K562 (cell line): ENCODE data around the gene ADARB2. TPM values are rescaled to one million over a fixed set of nuclear protein-coding genes. Genes with fewer than 3 reads are reported as not detected.

Experiments
- ATAC-seq: fragments of 200-7000 bp; cut with Tn5 transposase; 3 replicates; pipeline ENCODE4 v1.9.1; 2020; ENCODE audit warnings: moderate library complexity
- BruUV-seq: library from RNA; stranded (reverse); fragments of 400-500 nt; replicated peaks from 2 replicates; lab custom pipeline; 2021; lab: Mats Ljungman, UMichigan
- CTCF ChIA-PET: fragments of 300-600 bp; formaldehyde crosslinking; extraction: SDS; loops from one replicate; lab custom pipeline; 2021; ENCODE audit warnings: low intra/inter-chr PET ratio; lab: Yijun Ruan, JAX
- POLR2A ChIA-PET: fragments of 300-600, 350-650 bp; sonication (Branson Sonifier 250); formaldehyde crosslinking; extraction: SDS; loops from one replicate; lab custom pipeline; 2021; ENCODE audit warnings: antibody characterized with exemption, inconsistent platforms; lab: Yijun Ruan, JAX
- DNase-seq, 4 experiments: peaks; one replicate each; pipeline versions ENCODE4 v3.0.0 to v3.0.0-alpha.2; 2011 to 2018; ENCODE audit warnings: low spot score in 3 of 4, mixed read lengths in 3 of 4; ENCODE audit errors: extremely low read depth in 1 of 4
- FAIRE-seq: peaks from 2 replicates; lab custom pipeline; 2011; peaks lifted over from hg19 to GRCh38; lab: Jason Lieb, UNC
- H2AFZ ChIP-seq: 2 replicates; pipeline ENCODE4 v1.6.0; 2011; ENCODE audit warnings: low read depth, low read length, control low read depth, inconsistent platforms
- H3K27ac ChIP-seq: fragments of 200-600 bp; 3 replicates; pipeline ENCODE4 v1.8.0; 2011; ENCODE audit warnings: low read depth, mild to moderate bottlenecking, control low read depth, inconsistent platforms, low read length, moderate library complexity, mixed read lengths; ENCODE audit errors: extremely low read depth
- H3K27me3 ChIP-seq, 2 experiments: fragments of 300-600 bp in 1 of 2; 2 replicates in 1 of 2; 3 replicates in 1 of 2; pipeline versions ENCODE4 v1.6.0 to v1.8.0; 2011; ENCODE audit warnings: inconsistent platforms in 2 of 2, low read length in 2 of 2, mild to moderate bottlenecking in 1 of 2, mixed read lengths in 1 of 2, moderate library complexity in 1 of 2; ENCODE audit not compliant: control insufficient read depth in 2 of 2, insufficient read depth in 2 of 2
- H3K36me3 ChIP-seq: fragments of 300-600 bp; 3 replicates; pipeline ENCODE4 v1.8.0; 2011; ENCODE audit warnings: mild to moderate bottlenecking, low read length, inconsistent platforms; ENCODE audit not compliant: control insufficient read depth, insufficient read depth
- H3K4me1 ChIP-seq, 2 experiments: fragments of 200-600 bp in 1 of 2; replicated peaks in 1 of 2; 2 replicates in 1 of 2; 3 replicates in 1 of 2; pipeline versions ENCODE4 v1.5.1 to v1.8.0; 2011; ENCODE audit warnings: inconsistent platforms in 2 of 2, low read length in 2 of 2, mild to moderate bottlenecking in 1 of 2, mixed read lengths in 1 of 2, moderate library complexity in 1 of 2; ENCODE audit not compliant: control insufficient read depth in 2 of 2, insufficient read depth in 2 of 2
- H3K4me2 ChIP-seq: 2 replicates; pipeline ENCODE4 v1.6.1; 2011; ENCODE audit warnings: low read length, control low read depth, inconsistent platforms, mixed read lengths; ENCODE audit not compliant: insufficient read depth
- H3K4me3 ChIP-seq: fragments of 200-600 bp; sonication (generic), shearing (Covaris generic); 2 replicates; pipeline ENCODE4 v1.5.1; 2016; ENCODE audit warnings: control low read depth, inconsistent platforms
- H3K79me2 ChIP-seq: fragments of 200-600 bp; 3 replicates; pipeline ENCODE4 v1.8.0; 2011; ENCODE audit warnings: low read length, inconsistent platforms; ENCODE audit not compliant: control insufficient read depth, insufficient read depth
- H3K9ac ChIP-seq, 2 experiments: 2 replicates each; pipeline versions ENCODE4 v1.6.0 to v1.6.1; 2011; ENCODE audit warnings: low read depth in 2 of 2, low read length in 2 of 2, control low read depth in 1 of 2, inconsistent platforms in 1 of 2, mild to moderate bottlenecking in 1 of 2, mixed read lengths in 1 of 2; ENCODE audit not compliant: insufficient read depth in 1 of 2
- H3K9me1 ChIP-seq: one replicate; pipeline ENCODE4 v1.6.0; 2011; ENCODE audit warnings: inconsistent platforms, mild to moderate bottlenecking, low read length, moderate library complexity; ENCODE audit not compliant: control insufficient read depth, insufficient read depth
- H3K9me3 ChIP-seq: replicated peaks from 2 replicates; pipeline ENCODE4 v1.5.1; 2011; ENCODE audit warnings: low read depth, low read length, inconsistent platforms; ENCODE audit not compliant: control insufficient read depth, insufficient read depth
- H4K20me1 ChIP-seq: replicated peaks from 2 replicates; pipeline ENCODE4 v1.6.1; 2011; ENCODE audit warnings: low read length, inconsistent platforms, mixed read lengths; ENCODE audit not compliant: control insufficient read depth, insufficient read depth
- CEBPG ChIP-seq, 3 experiments: fragments of 200-800 bp in 1 of 3; sonication (Bioruptor generic) in 1 of 3; sonication (generic) in 1 of 3; formaldehyde crosslinking in 1 of 3; IDR thresholded peaks in 2 of 3; conservative IDR thresholded peaks in 1 of 3; 2 replicates each; pipeline versions ENCODE4 v1.6.1 to v1.8.0; 2016 to 2022; ENCODE audit warnings: missing compliant biosample characterization in 2 of 3, missing genetic modification characterization in 2 of 3, mild to moderate bottlenecking in 1 of 3, missing genetic modification reagents in 1 of 3
- CHCHD3 ChIP-seq: fragments of 250-450 bp; sonication (Bioruptor Pico); IDR thresholded peaks from 2 replicates; pipeline ENCODE4 v2.1.2; 2022; ENCODE audit warnings: mild to moderate bottlenecking
- FOXJ2 ChIP-seq: fragments of 200-800 bp; sonication (Bioruptor generic); IDR thresholded peaks from 2 replicates; pipeline ENCODE4 v1.6.1; 2016; ENCODE audit warnings: missing genetic modification characterization, missing compliant biosample characterization
- FUS ChIP-seq: fragments of 200-400 bp; formaldehyde crosslinking; optimal IDR thresholded peaks from 2 replicates; pipeline ENCODE3; 2017; ENCODE audit warnings: low read depth, low read length
- GABPB1 ChIP-seq: sonication (generic); formaldehyde crosslinking; IDR thresholded peaks from 2 replicates; pipeline ENCODE4 v1.8.0; 2022; ENCODE audit warnings: mild to moderate bottlenecking, missing genetic modification reagents
- HDAC2 ChIP-seq: fragments of 450-650 bp; IDR thresholded peaks from 2 replicates; pipeline ENCODE4 v1.6.1; 2016; ENCODE audit warnings: mild to moderate bottlenecking
- MYC ChIP-seq, 2 experiments: fragments of 250-450 bp in 1 of 2; sonication (Bioruptor Pico) in 1 of 2; IDR thresholded peaks; 2 replicates each; pipeline versions ENCODE4 v1.5.1 to v1.6.1; 2012 to 2021; ENCODE audit warnings: low read depth in 2 of 2, borderline replicate concordance in 1 of 2, improper control_type of control experiment in 1 of 2, low read length in 1 of 2, mild to moderate bottlenecking in 1 of 2, moderate library complexity in 1 of 2
- NELFE ChIP-seq: IDR thresholded peaks from 2 replicates; pipeline ENCODE4 v1.6.1; 2011; ENCODE audit warnings: mild to moderate bottlenecking; ENCODE audit not compliant: insufficient read depth, insufficient read length
- TSC22D4 ChIP-seq: fragments of 450-650 bp; IDR thresholded peaks from 2 replicates; pipeline ENCODE4 v1.6.1; 2016; ENCODE audit warnings: missing genetic modification characterization, missing biosample characterization, control low read depth
- ZNF778 ChIP-seq: fragments of 450-650 bp; formaldehyde crosslinking; IDR thresholded peaks from 2 replicates; pipeline ENCODE4 v1.4.0; 2020; ENCODE audit warnings: mild to moderate bottlenecking, moderate library complexity
- WGBS: fragments of 100-300 bp; shearing (Covaris generic); methylation state at CpG from one replicate; pipeline ENCODE4 v1.1.6; 2016; ENCODE audit warnings: low coverage, mixed read lengths; ENCODE audit not compliant: insufficient coverage; ENCODE audit errors: missing lambda C conversion rate; 5-methylcytosine and 5-hydroxymethylcytosine counted together
- in situ Hi-C: fragments of 300-500 bp; cut with MboI; formaldehyde crosslinking; loops from 4 replicates; pipeline ENCODE4 v1.15.0; 2018; ENCODE audit warnings: inconsistent platforms, mixed read lengths
- intact Hi-C: fragments of 100-400 bp; cut with micrococcal nuclease; formaldehyde crosslinking; loops from 2 replicates; pipeline ENCODE4 v1.14.2; 2022
- polyA plus RNA-seq, 8 experiments: library from polyadenylated mRNA; depleted of rRNA in 4 of 8; stranded (reverse) in 5 of 8; unstranded in 3 of 8; fragments of >200 nt; fragmentation: Nextera tagmentation in 2 of 8; fragmentation: Illumina TruSeq in 1 of 8; extraction: Ambion mirVana in 2 of 8; extraction: Trizol in 1 of 8; gene quantifications; 2 replicates each; pipeline versions ENCODE4 v1.2.1 to v1.2.3, GENCODE V29; 2011 to 2014; ENCODE audit warnings: inconsistent platforms in 1 of 8, missing spikeins in 1 of 8
- total RNA-seq, 7 experiments: library from RNA; depleted of rRNA in 6 of 7; stranded (reverse); fragments of >200 nt in 6 of 7; fragmentation: Illumina TruSeq in 2 of 7; extraction: Trizol in 2 of 7; gene quantifications; 2 replicates each; pipeline versions ENCODE4 v1.2.1 to v1.2.3, GENCODE V29; 2011 to 2021; ENCODE audit warnings: low replicate concordance in 1 of 7
- TF ChIP-seq, protein P1 (sequence below): fragments of 250-450 bp; sonication (Bioruptor Pico); IDR thresholded peaks from 2 replicates; pipeline ENCODE4 v1.8.0; 2021; ENCODE audit warnings: moderate library complexity, mild to moderate bottlenecking, inconsistent platforms

The ADARB2 gene
- total and polyA plus RNA-seq, 9 of the 15 experiments (the other 6 are each of a cell fraction or from before 2014, with no cell fraction given): not detected

DNA sequence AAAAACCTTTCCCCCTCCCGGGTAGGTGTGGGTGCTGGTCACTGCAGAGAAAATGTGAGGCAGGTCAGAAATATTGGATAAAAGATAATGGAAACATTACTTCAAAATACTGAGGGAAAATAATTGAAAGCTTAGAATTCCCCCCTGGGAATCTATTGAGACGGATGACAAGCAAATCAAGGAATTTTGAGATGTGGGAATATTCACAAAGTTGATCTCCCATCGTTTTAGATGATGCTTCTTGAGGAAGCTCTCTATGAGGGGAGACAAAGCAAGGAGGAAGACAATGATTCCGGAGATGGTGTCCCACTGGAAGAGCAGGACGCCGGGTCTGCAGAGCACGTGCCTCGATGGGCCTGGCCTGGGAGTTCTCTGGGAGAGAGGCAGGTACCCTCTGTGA is 470.2 kb downstream of the ADARB2 start:
- no peak for FAIRE-seq
- 2% methylated on average over 8 of the region's 8 CpGs for WGBS
- POLR2A ChIA-PET: no interaction called here

More for the DNA sequence above, 470.2 kb downstream of the ADARB2 start:
- Histone ChIP-seq H3K27ac (no peak overlapping the region), H3K4me1 (no peaks in the 10 kb centered on the region; a peak in 1 of 5 replicates), H4K20me1 (peaks cover 5% of the 10 kb centered on the region; the same call in 1 of the 2 replicates), H3K9ac (no peak overlapping the region), H3K79me2 (no peaks in the 10 kb centered on the region), H3K27me3 (peaks cover 14 to 30% of the 10 kb centered on the region in 2 experiments; a peak in 3 of 5 replicates), H3K4me3 (no peak overlapping the region), H3K4me2 (no peak overlapping the region), H2AFZ (no peak overlapping the region), H3K9me1 (no peaks in the 10 kb centered on the region), H3K9me3 (no peaks in the 10 kb centered on the region), H3K36me3 (no peaks in the 10 kb centered on the region)
- intact Hi-C loops (no loop called here), in situ Hi-C loops (no loop called here)
- TF ChIP-seq FUS: no peak
- TF ChIP-seq GABPB1 (CRISPR knock-in tag): no peak
- TF ChIP-seq, protein P1, sequence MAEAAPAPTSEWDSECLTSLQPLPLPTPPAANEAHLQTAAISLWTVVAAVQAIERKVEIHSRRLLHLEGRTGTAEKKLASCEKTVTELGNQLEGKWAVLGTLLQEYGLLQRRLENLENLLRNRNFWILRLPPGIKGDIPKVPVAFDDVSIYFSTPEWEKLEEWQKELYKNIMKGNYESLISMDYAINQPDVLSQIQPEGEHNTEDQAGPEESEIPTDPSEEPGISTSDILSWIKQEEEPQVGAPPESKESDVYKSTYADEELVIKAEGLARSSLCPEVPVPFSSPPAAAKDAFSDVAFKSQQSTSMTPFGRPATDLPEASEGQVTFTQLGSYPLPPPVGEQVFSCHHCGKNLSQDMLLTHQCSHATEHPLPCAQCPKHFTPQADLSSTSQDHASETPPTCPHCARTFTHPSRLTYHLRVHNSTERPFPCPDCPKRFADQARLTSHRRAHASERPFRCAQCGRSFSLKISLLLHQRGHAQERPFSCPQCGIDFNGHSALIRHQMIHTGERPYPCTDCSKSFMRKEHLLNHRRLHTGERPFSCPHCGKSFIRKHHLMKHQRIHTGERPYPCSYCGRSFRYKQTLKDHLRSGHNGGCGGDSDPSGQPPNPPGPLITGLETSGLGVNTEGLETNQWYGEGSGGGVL (CRISPR knock-in tag): no peak
- TF ChIP-seq CHCHD3 (CRISPR knock-in tag): no peak
- TF ChIP-seq TSC22D4: no peak
- no peak for TF ChIP-seq MYC (IDR thresholded peaks at IDR 0.05; ENCODE audit: low read depth, low read length)
- no peak for TF ChIP-seq MYC (CRISPR knock-in tag; IDR thresholded peaks at IDR 0.05; ENCODE audit: borderline replicate concordance, low read depth)
- TF ChIP-seq NELFE: no peak
- TF ChIP-seq HDAC2: no peak
- TF ChIP-seq FOXJ2 (tag): no peak
- TF ChIP-seq ZNF778 (CRISPR knock-in tag): no peak
- no peak for TF ChIP-seq CEBPG (CRISPR knock-in tag; IDR thresholded peaks at IDR 0.05)
- TF ChIP-seq CEBPG (tag; conservative IDR thresholded peaks at IDR 0.05 in 1 of 2, IDR thresholded peaks at IDR 0.05 in 1 of 2): no peak
- BruUV-seq: no TSS peak
- no peak for DNase-seq
- CTCF ChIA-PET: no interaction called here
- no peak for ATAC-seq
